ENCODE results near the gene ZNF165. TPM values are rescaled to one million over a fixed set of nuclear protein-coding genes. Genes with fewer than 3 reads are reported as not detected.

ZNF165 gene
- total RNA-seq, 2 experiments from 2014 or later = 5.1 to 5.5 TPM

DNA sequence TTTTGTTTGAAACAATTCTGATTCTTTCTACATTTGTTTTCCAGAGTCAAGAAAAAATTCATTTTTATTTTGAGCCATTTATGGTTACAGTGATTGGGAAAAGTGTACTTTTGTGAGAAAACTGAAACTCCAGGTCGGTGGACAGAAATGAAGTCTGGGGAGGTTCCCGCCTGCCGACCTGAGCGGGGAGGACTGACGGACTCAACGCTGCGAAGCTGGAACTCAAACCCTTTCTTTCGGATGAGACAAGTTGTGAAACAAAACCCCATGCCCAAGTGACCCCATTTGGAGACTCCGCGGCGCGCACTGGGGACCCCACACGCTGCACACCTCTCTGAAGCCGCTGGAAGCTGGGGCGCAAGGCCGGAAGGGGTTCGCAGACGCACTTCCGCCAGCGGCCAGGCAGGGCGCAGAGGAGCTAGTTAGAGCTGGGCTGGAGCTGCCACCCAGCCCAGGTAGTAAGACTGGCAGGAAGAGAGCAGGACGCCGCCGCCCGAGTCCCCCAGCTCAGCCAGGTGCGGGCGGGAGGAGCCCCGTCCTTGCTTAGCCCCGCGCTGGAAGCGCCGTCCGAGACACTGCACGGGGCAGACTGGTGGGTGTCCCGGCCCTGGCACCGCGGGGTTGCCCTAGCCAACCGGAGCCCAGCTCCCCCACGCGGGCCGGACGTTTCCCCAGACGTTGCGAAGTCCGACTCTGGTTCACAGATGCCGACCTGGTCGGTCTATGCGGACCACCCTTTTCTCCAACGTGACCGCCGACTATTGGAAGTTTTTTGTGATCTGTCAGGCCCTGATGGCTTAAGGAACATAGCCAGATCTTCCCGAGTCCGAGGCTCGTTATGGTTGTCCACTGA lies 24.2 kb downstream of the ZNF165 start:
- H3K27ac Mint-ChIP-seq = peak overlapping the region; percentile 91
- H3K27ac ChIP-seq (ENCODE audit: low read depth in 1 of 2, low read length in 2 of 2) = peak overlapping the region; percentile 63 to 78
- ATAC-seq (ENCODE audit: poor library complexity) (peak; percentile 98), DNase-seq (peak; percentile 69 to 92 (median 82))
- ChIA-PET CTCF (interaction anchor here (0.6 to 1.8 kb wide), 14 partner anchors 10 to 278 kb away, joined by 3 to 11 read pairs (median 3); partner anchors contain the start of genes ZKSCAN8 and ZNF165), POLR2A (interaction anchor here (0.5 to 2.3 kb wide), 14 partner anchors 11 to 978 kb away, joined by 3 to 55 read pairs (median 3); partner anchors contain the start of genes ZKSCAN3, ZKSCAN8, ZSCAN16 and ZSCAN31)
- H3K36me3 ChIP-seq (ENCODE audit: insufficient read depth, low read length) = no peaks in the 10 kb centered on the region
- no peaks in the 10 kb centered on the region for H3K9me3 ChIP-seq (ENCODE audit: control insufficient read depth in 1 of 2, insufficient read depth in 1 of 2, low read length in 2 of 2)
- peaks cover 10% of the 10 kb centered on the region for H3K4me1 ChIP-seq (ENCODE audit: insufficient read depth, low read length)
- no peaks in the 10 kb centered on the region for H3K27me3 ChIP-seq (ENCODE audit: control insufficient read depth in 1 of 2, insufficient read depth in 2 of 2, low read length in 2 of 2)
- H3K36me3 Mint-ChIP-seq (ENCODE audit: low read depth) = no peaks in the 10 kb centered on the region
- peaks cover under 1% of the 10 kb centered on the region for H3K27me3 Mint-ChIP-seq
- intact Hi-C loops (cut with DNase I, micrococcal nuclease) = loop anchor here (2.0 kb wide), 2 partner anchors 24 to 32 kb away; partner anchors contain the start of gene ZNF165 (in 1 of the 2)
- TF ChIP-seq, protein P1, sequence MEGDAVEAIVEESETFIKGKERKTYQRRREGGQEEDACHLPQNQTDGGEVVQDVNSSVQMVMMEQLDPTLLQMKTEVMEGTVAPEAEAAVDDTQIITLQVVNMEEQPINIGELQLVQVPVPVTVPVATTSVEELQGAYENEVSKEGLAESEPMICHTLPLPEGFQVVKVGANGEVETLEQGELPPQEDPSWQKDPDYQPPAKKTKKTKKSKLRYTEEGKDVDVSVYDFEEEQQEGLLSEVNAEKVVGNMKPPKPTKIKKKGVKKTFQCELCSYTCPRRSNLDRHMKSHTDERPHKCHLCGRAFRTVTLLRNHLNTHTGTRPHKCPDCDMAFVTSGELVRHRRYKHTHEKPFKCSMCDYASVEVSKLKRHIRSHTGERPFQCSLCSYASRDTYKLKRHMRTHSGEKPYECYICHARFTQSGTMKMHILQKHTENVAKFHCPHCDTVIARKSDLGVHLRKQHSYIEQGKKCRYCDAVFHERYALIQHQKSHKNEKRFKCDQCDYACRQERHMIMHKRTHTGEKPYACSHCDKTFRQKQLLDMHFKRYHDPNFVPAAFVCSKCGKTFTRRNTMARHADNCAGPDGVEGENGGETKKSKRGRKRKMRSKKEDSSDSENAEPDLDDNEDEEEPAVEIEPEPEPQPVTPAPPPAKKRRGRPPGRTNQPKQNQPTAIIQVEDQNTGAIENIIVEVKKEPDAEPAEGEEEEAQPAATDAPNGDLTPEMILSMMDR (IDR thresholded peaks at IDR 0.05) = peak; percentile 62
- peaks cover 13% of the 10 kb centered on the region for H3K4me1 Mint-ChIP-seq (ENCODE audit: low read depth)
- H3K4me3 Mint-ChIP-seq = peak overlapping the region; percentile 94
- H3K9me3 Mint-ChIP-seq = no peaks in the 10 kb centered on the region
- peak overlapping the region; percentile 74 for H3K4me3 ChIP-seq (ENCODE audit: low read length)

DNA sequence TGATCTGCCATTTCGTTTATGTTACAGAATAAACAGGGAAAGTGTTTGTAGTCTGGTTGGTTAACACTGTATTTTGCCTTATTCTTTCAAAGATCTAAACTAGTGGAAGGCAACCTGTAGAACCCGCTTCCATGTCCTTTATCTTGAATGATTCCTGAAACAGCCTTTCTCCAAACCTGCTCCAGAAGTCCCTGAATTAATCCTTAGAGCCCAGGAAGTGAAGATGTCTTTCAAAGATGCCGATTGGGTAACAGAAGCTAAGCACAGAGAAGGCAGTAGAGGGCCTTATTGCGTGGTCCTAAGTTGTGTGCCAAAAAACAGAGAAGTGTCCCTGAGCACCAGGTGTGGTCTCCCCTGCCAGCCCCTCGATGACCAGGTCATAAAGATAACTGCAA lies 24.9 kb downstream of the ZNF165 start:
- DNase-seq = peak in 2 of 14 experiments; percentile 9 to 13
- POLR2A ChIA-PET = interaction anchor here (0.6 to 2.3 kb wide), 11 partner anchors 11 to 437 kb away, joined by 3 to 55 read pairs (median 4); partner anchors contain the start of genes ZKSCAN8, ZSCAN16 and ZSCAN31
- CTCF ChIA-PET = interaction anchor here (0.6 to 1.8 kb wide), 11 partner anchors 12 to 278 kb away, joined by 3 to 11 read pairs (median 3); partner anchors contain the start of genes ZKSCAN8 and ZNF165
- Histone ChIP-seq H3K9me3 (ENCODE audit: control insufficient read depth in 1 of 2, insufficient read depth in 1 of 2, low read length in 2 of 2) (no peaks in the 10 kb centered on the region), H3K36me3 (ENCODE audit: insufficient read depth, low read length) (no peaks in the 10 kb centered on the region), H3K27me3 (ENCODE audit: control insufficient read depth in 1 of 2, insufficient read depth in 2 of 2, low read length in 2 of 2) (no peaks in the 10 kb centered on the region), H3K27ac (ENCODE audit: low read depth in 1 of 2, low read length in 2 of 2) (no peak overlapping the region), H3K4me1 (ENCODE audit: insufficient read depth, low read length) (peaks cover 10% of the 10 kb centered on the region), H3K4me3 (ENCODE audit: low read length) (peak overlapping the region; percentile 74)
- intact Hi-C loops (cut with DNase I, micrococcal nuclease) = loop anchor here (2.0 kb wide), 2 partner anchors 24 to 32 kb away; partner anchors contain the start of gene ZNF165 (in 1 of the 2)
- Mint-ChIP-seq H3K27me3 (no peaks in the 10 kb centered on the region), H3K36me3 (ENCODE audit: low read depth) (no peaks in the 10 kb centered on the region), H3K27ac (peak overlapping the region; percentile 91), H3K4me3 (peak overlapping the region; percentile 94), H3K9me3 (no peaks in the 10 kb centered on the region), H3K4me1 (ENCODE audit: low read depth) (peaks cover 13% of the 10 kb centered on the region)
- no peak for ATAC-seq (ENCODE audit: poor library complexity)
- TF ChIP-seq, protein P1 (IDR thresholded peaks at IDR 0.05) = no peak

DNA sequence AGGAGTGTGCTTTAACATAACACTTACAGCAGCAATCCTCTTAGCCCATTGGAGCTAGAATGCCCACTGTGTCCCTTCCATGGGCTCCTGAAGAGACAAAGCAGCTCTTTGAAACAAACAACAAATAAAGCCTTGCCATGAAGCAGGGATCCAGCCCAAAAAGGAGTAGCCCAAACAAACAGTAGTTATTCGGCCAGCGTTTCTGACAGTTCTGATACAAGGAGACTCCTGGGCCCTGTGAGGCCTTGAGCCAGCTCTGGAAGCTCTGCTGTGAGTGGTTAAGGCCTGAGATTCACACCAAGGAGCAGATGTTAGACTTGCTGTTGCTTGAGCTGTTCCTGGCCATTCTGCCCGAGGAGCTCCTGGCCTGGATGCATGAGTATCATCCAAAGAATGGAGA lies 27.1 kb downstream of the ZNF165 start:
- Mint-ChIP-seq H3K36me3 (ENCODE audit: low read depth) (no peaks in the 10 kb centered on the region), H3K4me3 (no peak overlapping the region), H3K27ac (no peak overlapping the region), H3K9me3 (no peaks in the 10 kb centered on the region), H3K4me1 (ENCODE audit: low read depth) (peaks cover 13% of the 10 kb centered on the region), H3K27me3 (no peaks in the 10 kb centered on the region)
- no peaks in the 10 kb centered on the region for H3K27me3 ChIP-seq (ENCODE audit: control insufficient read depth in 1 of 2, insufficient read depth in 2 of 2, low read length in 2 of 2)
- H3K9me3 ChIP-seq (ENCODE audit: control insufficient read depth in 1 of 2, insufficient read depth in 1 of 2, low read length in 2 of 2) = no peaks in the 10 kb centered on the region
- ATAC-seq (ENCODE audit: poor library complexity) (no peak), DNase-seq (no peak)
- ChIA-PET POLR2A (no interaction called here), CTCF (no interaction called here)
- TF ChIP-seq, protein P1 (IDR thresholded peaks at IDR 0.05) = no peak
- intact Hi-C loops (cut with DNase I, micrococcal nuclease) = no loop called here
- H3K4me1 ChIP-seq (ENCODE audit: insufficient read depth, low read length) = peaks cover 10% of the 10 kb centered on the region
- H3K27ac ChIP-seq (ENCODE audit: low read depth in 1 of 2, low read length in 2 of 2) = no peak overlapping the region
- no peak overlapping the region for H3K4me3 ChIP-seq (ENCODE audit: low read length)
- H3K36me3 ChIP-seq (ENCODE audit: insufficient read depth, low read length) = no peaks in the 10 kb centered on the region
